HG03521 (cell line): ENCODE results near the gene RBP3.

Experiments used
- ATAC-seq: cut with Tn5 transposase; IDR thresholded peaks from one replicate; pipeline ENCODE4 v1.9.1; 2021; ENCODE audit warnings: mild to moderate bottlenecking, moderate library complexity; ENCODE audit not compliant: unreplicated experiment

RBP3 gene

DNA sequence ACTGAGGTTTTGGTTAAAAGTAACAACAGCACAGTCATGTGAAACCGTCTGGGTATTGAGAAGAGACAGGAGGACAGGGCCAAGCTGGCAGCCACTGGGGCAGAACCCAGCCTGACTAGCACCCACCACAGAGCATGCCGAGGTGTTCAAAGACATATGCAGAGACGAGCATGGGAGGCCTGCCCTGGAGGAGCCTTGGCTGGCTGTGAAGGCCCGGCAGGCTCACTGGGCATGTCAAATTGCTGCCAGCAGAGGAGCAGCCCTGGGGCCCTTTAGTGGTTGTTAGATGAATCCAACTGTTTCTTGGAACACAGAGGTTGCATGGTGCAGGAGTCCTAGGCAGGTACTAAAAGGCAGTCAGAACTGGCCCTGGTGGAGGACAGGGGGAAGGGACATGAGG is 30.9 kb upstream of the RBP3 start:
- no peak for ATAC-seq

DNA sequence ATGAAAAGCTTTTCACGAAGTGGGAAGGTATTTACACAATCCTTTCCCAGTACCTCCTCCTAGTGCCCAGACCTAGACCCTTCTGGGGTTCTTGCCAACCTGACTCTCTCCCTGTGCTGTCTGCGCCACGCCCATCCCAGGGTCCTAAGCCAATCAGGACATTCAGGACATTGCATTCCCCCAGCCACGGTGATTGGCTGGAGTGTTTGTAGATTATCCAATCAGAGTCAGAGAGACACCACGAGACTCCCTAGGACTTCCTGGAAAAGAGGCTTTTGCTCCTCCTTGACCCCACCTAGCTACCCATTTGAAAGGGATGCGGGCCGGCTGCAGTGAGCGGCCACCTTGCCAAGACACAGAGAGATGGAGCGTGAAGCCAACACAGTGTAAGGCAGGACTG is 29.5 kb upstream of the RBP3 start:
- no peak for ATAC-seq

DNA sequence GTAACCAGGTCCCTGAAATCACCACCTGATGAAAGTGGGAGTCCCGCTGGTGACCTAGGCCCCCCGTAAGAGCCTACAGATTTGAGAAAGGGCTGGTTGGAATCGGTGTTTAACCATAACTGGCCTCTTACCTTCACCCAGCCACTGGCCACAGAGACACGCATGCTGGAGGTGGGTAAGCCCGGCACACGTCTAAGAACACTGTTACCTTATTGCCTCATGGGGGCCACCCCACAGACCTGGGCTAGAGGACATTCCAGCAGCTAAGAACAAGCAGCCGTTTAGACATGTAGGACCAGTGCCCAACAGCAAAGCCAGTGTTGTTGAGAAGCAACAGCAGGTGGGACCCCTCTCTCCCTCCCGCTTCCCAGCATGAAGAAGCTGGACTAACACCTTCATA is 28.4 kb upstream of the RBP3 start:
- ATAC-seq = no peak

DNA sequence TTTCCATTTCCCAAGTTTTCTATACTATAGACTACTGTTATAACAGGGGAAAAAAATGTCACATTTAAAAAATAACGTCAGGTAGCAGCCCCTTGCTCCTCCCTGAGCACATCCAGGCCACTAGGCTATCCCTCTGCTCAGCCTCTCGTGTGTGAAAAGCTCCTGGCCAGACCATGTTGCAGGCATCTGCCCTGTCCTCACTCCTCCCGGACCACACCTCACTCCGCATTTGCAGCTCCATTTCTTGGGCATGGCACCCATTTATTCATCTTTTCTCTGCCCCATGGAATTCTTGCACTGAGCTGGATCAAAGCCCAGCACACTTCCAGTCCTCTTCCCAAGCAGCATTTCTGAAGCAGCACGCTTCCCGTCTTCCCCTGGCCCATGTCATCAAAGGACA is 27.4 kb upstream of the RBP3 start:
- ATAC-seq = no peak

DNA sequence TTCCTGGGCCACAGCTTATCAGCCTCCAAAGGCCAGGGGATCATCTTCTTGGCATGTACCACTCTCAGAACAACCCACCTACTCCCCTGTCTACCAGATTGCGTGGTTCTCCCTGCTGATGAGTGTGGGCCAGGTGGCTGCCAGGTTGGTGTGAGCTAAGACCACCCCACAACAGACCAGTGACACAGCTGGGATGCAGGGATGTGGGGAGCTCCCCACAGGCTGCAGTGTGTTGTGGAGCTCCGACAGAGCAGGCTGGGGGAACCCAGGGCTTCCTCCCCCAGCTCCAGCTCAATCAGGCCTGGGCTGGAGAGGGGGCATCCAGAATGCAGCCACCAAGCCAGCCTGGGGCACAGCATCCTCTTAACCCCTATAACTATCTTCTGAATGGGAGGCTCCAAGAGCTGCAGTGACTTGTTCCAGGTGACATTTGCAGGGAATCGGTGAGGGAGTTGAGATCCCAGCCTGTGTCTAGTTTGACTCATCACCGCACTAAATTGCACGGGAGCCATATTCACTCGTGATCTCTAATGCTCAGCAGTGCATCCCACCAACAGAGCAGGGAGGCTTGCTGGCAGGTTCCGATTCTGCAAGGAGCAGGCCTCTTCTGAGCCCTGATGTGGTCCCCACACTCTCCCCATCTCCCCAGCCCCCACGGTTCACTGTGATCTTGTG is 26.5 kb upstream of the RBP3 start:
- ATAC-seq = no peak

DNA sequence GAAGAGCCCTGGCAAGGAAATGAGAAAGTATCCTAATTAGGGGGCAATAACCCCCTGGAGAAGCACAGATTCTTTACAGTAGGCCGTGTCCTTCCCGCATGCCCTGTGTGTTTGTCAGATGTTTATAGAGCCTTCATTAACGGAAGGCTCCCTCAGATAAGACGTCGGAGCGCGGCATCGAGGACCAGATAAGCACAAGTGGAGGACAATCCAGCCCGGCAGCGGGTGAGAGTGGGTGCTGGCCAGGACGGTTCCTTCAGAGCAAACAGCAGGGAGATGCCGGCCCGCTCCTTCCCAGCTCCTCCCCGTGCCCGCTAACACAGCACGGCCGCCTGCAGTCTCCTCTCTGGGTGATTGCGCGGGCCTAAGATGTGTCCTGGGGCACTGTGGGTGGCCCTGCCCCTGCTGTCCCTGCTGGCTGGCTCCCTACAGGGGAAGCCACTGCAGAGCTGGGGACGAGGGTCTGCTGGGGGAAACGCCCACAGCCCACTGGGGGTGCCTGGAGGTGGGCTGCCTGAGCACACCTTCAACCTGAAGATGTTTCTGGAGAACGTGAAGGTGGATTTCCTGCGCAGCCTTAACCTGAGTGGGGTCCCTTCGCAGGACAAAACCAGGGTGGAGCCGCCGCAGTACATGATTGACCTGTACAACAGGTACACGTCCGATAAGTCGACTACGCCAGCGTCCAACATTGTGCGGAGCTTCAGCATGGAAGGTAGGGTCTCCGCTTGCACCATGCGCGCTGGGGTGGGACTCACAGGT is 25.7 kb upstream of the RBP3 start, which contains the start of gene GDF2:
Gene GDF2 (plus strand): TSS at position 155 of the 762 bp plus-strand sequence. CDS start 215 bp downstream, at position 370.
- ATAC-seq = no peak

DNA sequence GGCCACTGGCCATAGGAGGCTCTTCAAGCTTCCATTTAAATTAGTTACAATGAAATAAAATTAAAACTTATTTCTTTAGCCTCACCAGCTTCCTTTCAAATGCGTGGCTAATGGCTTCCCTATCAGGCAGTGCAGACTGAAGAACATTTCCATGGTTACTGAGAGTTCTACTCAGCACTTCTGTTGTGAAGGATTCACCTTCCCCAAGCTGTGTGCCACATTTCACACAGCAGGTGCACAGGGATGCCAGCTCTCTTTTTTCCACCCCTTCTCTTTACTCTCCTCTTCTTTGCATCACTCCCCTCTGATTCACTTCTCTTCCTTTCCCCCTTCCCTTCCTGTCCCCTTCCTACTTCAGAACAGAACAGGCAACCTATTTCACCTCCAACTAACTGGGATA is 25.1 kb upstream of the RBP3 start:
- no peak for ATAC-seq

DNA sequence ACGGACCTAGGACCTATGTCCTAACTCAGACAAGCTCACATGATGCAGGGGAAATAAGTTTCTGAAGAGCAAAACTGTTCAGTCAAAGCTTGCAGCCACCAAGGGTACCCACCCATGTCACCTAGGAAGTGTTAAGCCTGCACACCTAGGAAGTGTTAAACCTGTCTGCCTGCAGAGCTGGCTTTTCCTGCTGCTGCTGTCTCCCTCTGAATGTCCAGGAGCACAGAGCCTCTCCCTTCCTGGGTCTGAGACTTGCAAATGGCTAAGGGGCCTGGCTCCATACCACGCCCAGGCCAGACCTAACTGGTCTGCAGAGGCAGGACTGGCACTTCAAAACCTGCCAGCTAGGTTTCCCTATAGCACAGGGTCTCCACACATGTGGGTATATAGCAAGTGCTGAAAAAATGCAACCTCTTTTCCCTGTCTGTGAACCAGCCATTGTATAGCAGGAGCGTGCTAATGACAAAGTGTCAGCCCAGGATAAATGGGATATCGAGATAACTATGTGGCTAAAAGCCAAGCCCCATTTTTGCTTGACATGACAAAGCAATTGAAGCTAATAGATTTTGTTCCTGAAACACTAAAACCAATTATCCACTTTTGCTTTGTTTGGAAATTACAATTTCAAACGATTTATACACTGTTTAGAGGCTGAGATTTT is 24.4 kb upstream of the RBP3 start:
- ATAC-seq = no peak

DNA sequence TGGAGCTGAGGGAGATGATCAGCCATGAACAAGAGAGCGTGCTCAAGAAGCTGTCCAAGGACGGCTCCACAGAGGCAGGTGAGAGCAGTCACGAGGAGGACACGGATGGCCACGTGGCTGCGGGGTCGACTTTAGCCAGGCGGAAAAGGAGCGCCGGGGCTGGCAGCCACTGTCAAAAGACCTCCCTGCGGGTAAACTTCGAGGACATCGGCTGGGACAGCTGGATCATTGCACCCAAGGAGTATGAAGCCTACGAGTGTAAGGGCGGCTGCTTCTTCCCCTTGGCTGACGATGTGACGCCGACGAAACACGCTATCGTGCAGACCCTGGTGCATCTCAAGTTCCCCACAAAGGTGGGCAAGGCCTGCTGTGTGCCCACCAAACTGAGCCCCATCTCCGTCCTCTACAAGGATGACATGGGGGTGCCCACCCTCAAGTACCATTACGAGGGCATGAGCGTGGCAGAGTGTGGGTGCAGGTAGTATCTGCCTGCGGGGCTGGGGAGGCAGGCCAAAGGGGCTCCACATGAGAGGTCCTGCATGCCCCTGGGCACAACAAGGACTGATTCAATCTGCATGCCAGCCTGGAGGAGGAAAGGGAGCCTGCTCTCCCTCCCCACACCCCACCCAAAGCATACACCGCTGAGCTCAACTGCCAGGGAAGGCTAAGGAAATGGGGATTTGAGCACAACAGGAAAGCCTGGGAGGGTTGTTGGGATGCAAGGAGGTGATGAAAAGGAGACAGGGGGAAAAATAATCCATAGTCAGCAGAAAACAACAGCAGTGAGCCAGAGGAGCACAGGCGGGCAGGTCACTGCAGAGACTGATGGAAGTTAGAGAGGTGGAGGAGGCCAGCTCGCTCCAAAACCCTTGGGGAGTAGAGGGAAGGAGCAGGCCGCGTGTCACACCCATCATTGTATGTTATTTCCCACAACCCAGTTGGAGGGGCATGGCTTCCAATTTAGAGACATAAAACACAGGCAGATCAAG is 22.6 kb upstream of the RBP3 start:
- no peak for ATAC-seq

DNA sequence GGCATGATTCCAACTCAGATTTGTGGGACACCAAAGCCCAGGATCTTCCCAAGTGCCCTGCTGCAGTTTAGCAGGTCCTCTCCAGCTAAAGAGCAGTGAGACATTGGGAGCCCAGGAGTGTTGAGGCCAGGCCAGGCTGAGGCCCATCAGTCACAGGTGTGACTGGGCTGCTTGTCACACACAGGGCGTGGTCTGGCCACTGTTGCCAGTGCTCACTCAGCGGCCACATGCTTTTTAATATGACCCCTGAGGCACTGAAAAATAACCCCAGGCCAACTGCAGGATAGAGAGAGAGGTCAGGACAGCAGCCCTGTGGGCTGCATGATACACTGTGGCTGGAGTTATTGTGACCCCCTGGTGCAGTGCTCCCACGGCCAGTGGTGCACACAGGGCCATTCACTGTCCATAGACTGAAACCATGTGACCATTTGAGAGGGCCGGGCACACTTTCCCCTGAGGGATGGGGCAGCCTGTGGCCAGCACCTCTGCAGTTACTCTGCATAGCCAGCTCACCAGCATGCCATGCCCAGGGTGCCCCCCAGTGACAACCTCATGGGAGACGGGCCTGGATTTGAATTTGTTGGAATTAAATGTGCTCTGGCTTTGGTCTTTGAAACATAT is 21.7 kb upstream of the RBP3 start:
- ATAC-seq = no peak

DNA sequence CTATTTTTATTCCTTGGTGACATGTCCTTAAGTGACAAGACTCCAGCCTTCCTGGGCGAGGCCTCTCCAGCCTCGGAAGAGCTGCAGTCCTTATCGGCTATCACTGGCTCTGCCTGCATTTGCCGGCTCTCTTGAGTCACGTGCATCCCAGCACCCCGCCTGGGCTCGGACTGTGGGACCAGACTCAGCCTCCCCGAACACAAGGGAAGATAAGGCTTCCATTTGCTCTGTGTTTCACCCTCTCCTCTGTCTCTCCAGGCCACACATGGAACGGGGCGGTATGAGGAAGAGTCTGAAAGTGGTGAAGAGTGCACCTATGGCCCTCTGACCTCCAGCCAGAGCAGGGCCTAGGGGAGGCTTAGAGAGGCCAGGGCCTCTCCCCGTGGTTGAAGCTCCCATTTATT is 21.2 kb upstream of the RBP3 start:
- no peak for ATAC-seq

DNA sequence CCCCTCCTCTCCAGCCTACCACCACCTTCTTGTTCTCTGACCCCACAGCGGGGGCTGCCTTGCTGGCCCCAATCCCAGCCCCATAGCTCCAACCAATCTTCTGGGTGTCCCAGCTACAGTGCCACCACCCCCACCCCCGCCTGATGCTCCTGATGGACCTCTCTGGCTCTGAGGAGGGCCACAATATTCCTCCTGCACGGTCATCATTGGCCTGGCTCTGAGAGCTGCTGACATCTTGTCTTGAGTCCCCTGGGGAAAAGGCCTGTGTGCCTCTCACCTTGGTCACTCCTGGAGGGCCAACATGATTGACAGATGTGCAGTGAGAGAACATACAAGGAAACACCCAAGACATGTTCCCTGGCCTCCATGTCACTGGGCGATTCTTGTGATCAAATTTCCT is 18.3 kb upstream of the RBP3 start:
- ATAC-seq = no peak

DNA sequence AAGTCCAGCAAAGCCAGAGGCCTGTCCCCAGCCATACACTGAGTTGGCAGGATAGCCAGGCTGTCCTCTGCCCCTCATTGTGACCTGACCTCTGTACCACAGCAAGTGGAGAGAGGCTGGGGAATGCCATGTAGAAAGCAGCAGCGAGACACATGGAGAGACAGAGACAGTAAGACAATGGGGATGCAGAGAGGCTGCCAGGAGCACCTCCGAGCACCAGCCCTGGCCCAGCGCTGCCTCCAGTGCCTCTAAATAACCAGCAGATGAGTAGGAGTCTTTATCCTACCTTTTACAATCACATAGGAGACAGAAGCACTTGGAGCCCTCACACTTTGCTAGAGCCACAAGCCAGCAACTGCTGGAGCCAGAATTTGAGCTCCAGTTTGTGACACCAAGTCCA is 17.8 kb upstream of the RBP3 start:
- no peak for ATAC-seq

DNA sequence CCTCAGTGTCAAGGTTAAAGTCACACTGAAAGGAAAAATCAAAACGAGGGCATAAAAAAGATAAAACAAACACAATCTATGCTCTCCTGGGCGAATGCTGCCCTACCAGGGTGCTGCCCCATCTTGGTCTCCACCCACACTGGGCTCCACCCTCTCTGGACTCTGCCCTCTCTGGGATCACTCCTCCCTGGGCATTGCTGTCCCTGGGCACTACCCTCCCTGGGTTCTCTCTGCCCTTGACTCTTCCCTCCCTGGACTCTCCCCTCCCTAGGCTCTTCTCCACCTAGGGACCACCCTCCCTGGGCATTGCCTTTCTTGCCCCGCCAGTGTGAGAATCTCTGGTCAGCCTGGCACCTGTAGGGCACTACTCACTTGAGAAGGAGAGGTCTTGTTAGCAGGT is 17.4 kb upstream of the RBP3 start:
- no peak for ATAC-seq

DNA sequence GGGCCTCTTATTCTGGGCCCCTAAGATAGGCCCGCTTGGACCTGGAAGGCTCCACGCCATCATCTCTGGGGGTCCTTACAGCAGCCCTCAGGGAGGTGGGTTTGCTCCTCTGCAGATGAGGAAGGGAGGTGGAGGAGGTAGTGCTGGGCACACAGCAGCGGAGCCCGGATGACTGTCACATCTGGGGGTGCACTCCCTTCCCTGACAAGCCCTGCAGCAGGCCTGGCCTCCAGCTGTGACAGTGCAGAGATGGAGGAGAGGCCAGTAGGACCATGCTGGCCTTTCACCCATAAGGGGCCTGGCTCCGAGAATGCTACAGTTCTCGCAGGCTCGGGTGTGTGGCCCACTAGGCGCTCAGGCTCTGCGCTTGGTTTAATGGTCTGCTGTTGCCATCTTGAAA is 16.7 kb upstream of the RBP3 start:
- no peak for ATAC-seq

DNA sequence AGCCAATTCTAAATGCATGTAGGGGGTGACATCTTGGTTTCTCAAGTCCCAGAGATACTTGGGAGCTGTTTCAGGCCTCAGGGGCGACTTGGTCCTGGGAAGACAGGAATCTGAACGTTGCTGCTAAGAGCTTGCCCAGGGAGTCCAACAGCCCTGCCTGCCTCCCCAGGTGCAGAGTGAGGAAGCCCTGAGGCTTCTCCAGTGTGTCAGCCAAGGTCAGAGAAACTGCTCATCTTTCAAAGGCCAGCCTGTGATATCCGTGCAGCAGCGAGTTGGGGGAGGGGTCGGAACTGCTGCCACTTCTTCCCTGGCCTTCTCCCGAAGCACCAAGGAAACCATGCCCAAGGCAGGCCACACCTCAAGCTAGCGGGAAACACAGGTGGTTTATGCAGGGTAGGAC is 16.2 kb upstream of the RBP3 start:
- ATAC-seq = no peak

DNA sequence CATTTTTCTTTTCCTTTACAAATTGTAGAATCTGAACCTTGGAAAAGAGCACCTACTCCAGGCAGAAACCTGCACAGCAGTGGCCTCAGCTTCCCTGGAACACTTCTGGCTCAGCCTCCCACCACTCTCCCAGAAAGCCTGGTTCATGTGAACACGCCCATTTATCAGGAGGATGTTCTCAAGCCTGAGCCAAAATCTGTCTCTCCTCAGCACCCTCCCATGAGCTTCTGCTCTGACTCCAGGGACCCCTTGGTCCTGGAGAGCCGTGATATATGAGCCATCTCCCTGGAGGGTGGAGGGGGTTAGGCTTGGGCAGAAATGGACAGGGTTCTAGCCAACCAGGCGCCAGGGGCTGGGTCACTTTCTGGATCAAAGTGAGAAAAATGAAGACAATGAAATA is 15.8 kb upstream of the RBP3 start:
- no peak for ATAC-seq

DNA sequence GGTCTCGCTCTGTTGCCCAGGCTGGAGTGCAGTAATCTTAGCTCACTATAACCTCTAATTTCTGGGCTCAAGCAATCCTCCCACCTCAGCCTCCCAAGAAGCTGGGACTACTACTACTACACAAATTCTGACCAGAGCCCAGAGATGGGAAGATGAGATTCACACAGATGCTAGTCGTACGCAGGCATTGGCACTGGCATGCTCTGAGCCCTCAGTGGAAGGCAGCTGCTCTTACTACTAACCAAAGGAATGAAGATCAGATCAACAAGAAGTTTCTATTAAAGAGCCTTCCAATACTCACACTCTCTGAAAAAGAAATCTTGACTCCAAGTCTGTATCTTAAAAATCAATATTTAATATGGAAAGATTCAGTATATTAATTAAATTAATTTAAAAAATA is 15.2 kb upstream of the RBP3 start:
- no peak for ATAC-seq

DNA sequence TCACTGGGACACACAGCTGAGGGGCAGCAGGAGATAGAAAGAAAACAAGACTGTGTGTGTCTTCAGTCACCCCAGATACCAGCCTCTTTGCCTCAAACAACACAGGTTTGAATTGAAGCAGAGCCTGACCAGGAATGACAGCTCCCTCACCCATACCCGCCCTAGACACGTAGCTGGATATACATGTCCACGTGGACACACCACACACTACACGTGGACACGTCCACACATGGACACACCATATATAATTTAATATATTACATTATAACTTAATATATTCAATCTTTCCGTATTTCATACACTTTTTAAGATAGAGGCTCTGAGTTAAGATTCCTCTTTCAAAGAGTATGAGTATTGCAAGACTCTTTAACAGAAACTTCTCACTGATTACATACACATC is 14.6 kb upstream of the RBP3 start:
- ATAC-seq = no peak

DNA sequence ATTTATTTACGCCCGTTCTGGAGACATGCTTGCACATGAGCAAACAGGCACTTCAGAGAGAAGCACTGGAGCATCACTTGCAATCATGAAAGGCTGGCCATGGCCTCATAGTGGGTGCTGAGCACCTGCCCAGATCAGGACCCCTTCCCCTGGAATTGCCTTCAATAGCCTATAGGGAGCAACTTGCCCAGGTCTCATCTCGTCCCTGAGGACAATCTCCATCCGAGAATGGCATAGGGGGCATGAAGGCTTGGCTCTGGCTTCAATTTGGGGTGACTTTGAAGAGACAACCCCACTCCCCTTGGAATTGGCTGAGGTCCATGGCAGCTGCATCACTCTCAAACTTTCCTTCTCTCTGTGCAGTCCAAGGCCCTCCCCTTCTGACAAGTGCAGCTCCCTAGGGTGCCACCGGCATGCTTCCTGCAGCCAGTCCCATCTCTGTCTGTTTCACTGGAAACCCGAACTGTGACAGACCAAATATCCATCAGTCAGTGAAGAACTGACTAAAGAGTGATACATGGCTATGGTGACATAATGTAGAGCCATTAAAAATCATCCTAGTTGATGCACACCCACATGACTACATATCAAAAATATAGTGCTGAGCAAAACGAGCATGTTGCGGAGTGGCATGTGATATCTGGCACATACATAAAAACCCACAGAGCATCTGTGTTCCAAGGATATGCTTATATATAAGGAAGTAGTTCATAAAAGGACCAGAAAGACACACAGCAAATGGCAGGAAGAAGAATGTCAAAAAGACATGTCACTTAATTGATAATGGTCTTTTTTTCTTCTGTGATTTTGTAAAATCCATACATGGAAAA is 13.5 kb upstream of the RBP3 start:
- no peak for ATAC-seq
